AG04449 (cell line): ENCODE results near the gene RMI2.

Experiments
- CTCF ChIA-PET: fragments of 350-600 bp; formaldehyde crosslinking; extraction: SDS; loops from one replicate; lab custom pipeline; 2021; ENCODE audit warnings: antibody characterized with exemption; lab: Yijun Ruan, JAX
- POLR2A ChIA-PET: fragments of 400-600, 350-600 bp; formaldehyde crosslinking; extraction: SDS; loops from one replicate; lab custom pipeline; 2020; ENCODE audit warnings: antibody characterized with exemption, inconsistent platforms; lab: Yijun Ruan, JAX
- DNase-seq: peaks from one replicate; pipeline ENCODE4 v3.0.0-alpha.2; 2010; ENCODE audit warnings: low read depth, low spot score
- H3K4me3 ChIP-seq: 2 replicates; pipeline ENCODE4 v1.5.1; 2011; ENCODE audit warnings: low read depth, mild to moderate bottlenecking, control low read depth, low read length
- CTCF ChIP-seq: IDR thresholded peaks from one replicate; pipeline ENCODE4 v1.5.1; 2011; ENCODE audit warnings: mild to moderate bottlenecking, moderate library complexity, low read length, control low read depth, inconsistent platforms; ENCODE audit not compliant: insufficient read depth; ENCODE audit errors: missing control alignments

The RMI2 gene

GRCh38 chr16:11326737-11327276 lies 18.5 kb upstream of the RMI2 start:
- no peak for TF ChIP-seq CTCF
- H3K4me3 ChIP-seq, result no peak overlapping the region
- ChIA-PET CTCF (no interaction called here), POLR2A (interaction anchor here (1.6 kb wide), 1 partner anchor 71 kb away, joined by 6 read pairs; the partner anchor contains the start of gene SOCS1)
- DNase-seq, result no peak

GRCh38 chr16:11327277-11328171 lies 17.7 kb upstream of the RMI2 start:
- ChIA-PET CTCF (no interaction called here), POLR2A (interaction anchor here (1.3 kb wide), 1 partner anchor 29 kb away, joined by 3 read pairs; no protein-coding TSS in a partner anchor)
- no peak for DNase-seq
- no peak overlapping the region for H3K4me3 ChIP-seq
- TF ChIP-seq CTCF, result no peak

GRCh38 chr16:11328172-11329070 lies 16.8 kb upstream of the RMI2 start:
- DNase-seq, result peak; percentile 65
- TF ChIP-seq CTCF, result no peak
- CTCF ChIA-PET, result interaction anchor here (0.9 kb wide), 1 partner anchor 15 kb away, joined by 3 read pairs; no protein-coding TSS in a partner anchor
- POLR2A ChIA-PET, result interaction anchor here (1.3 kb wide), 2 partner anchors 30 to 73 kb away, joined by 3 to 10 read pairs; partner anchors contain the start of gene SOCS1
- H3K4me3 ChIP-seq, result peak overlapping the region; percentile 40

- CTCF ChIA-PET, result interaction anchor here (0.9 to 1.3 kb wide), 2 partner anchors 16 to 21 kb away, joined by 3 read pairs; no protein-coding TSS in a partner anchor
Measured at GRCh38 chr16:11329071-11329491, 16.2 kb upstream of the RMI2 start.

GRCh38 chr16:11329891-11330290 lies 15.4 kb upstream of the RMI2 start:
- TF ChIP-seq CTCF, result no peak
- no peak for DNase-seq
- POLR2A ChIA-PET, result no interaction called here
- CTCF ChIA-PET, result interaction anchor here (1.1 to 1.3 kb wide), 3 partner anchors 21 to 57 kb away, joined by 3 read pairs; no protein-coding TSS in a partner anchor
- H3K4me3 ChIP-seq, result no peak overlapping the region

More at GRCh38 chr16:11329071-11329491, 16.2 kb upstream of the RMI2 start:
- H3K4me3 ChIP-seq, result peak overlapping the region; percentile 40
- no peak for TF ChIP-seq CTCF
- no peak for DNase-seq
- POLR2A ChIA-PET, result interaction anchor here (1.3 kb wide), 2 partner anchors 31 to 73 kb away, joined by 3 to 10 read pairs; partner anchors contain the start of gene SOCS1
